ENCODE measurements around the gene ANKS1B.
"Not testable (repeated sequence)": the region's sequence is repeated elsewhere in the genome, so short reads cannot be mapped to it uniquely, and the experiment has no call there.

The ANKS1B gene

GRCh38 chr12:99253068-99253467, 731.7 kb downstream of the ANKS1B start:
- DNase-seq = no peak

GRCh38 chr12:99250091-99250490, 734.6 kb downstream of the ANKS1B start:
- DNase-seq = no peak

GRCh38 chr12:99249543-99249942, 735.2 kb downstream of the ANKS1B start:
- DNase-seq = no peak

GRCh38 chr12:99237907-99238538, 746.7 kb downstream of the ANKS1B start:
- DNase-seq = not testable (repeated sequence)

- no peak for DNase-seq
Observed at GRCh38 chr12:99235381-99235780, 749.4 kb downstream of the ANKS1B start.

GRCh38 chr12:99234702-99235101, 750.0 kb downstream of the ANKS1B start:
- DNase-seq = no peak

- no peak for DNase-seq
Observed at GRCh38 chr12:99232324-99232723, 752.4 kb downstream of the ANKS1B start.

- DNase-seq = no peak
Observed at GRCh38 chr12:99231031-99231430, 753.7 kb downstream of the ANKS1B start.

GRCh38 chr12:99224237-99224636, 760.5 kb downstream of the ANKS1B start:
- DNase-seq = no peak

GRCh38 chr12:99223579-99223978, 761.2 kb downstream of the ANKS1B start:
- DNase-seq = no peak

GRCh38 chr12:99213047-99213446, 771.7 kb downstream of the ANKS1B start:
- no peak for DNase-seq

GRCh38 chr12:99212275-99212674, 772.5 kb downstream of the ANKS1B start:
- DNase-seq = no peak

- DNase-seq = no peak
Observed at GRCh38 chr12:99205111-99205510, 779.6 kb downstream of the ANKS1B start.

- DNase-seq = no peak
Observed at GRCh38 chr12:99201906-99202645, 782.7 kb downstream of the ANKS1B start.

- no peak for DNase-seq
Observed at GRCh38 chr12:99200711-99201384, 783.9 kb downstream of the ANKS1B start.

GRCh38 chr12:99195474-99195873, 789.3 kb downstream of the ANKS1B start:
- DNase-seq = no peak

GRCh38 chr12:99192489-99192888, 792.2 kb downstream of the ANKS1B start:
- no peak for DNase-seq

GRCh38 chr12:99176871-99177270, 807.9 kb downstream of the ANKS1B start:
- DNase-seq = no peak

- DNase-seq = no peak
Observed at GRCh38 chr12:99170461-99170860, 814.3 kb downstream of the ANKS1B start.

- DNase-seq = no peak
Observed at GRCh38 chr12:99170037-99170436, 814.7 kb downstream of the ANKS1B start.

- DNase-seq = no peak
Observed at GRCh38 chr12:99157946-99158345, 826.8 kb downstream of the ANKS1B start.

GRCh38 chr12:99154983-99155336, 829.8 kb downstream of the ANKS1B start:
- DNase-seq = no peak

GRCh38 chr12:99154216-99154982, 830.3 kb downstream of the ANKS1B start:
- DNase-seq = no peak
